A549 (cell line): ENCODE results near the gene SH3BGR. TPM values are rescaled to one million over a fixed set of nuclear protein-coding genes. Genes with fewer than 3 reads are reported as not detected.

ENCODE experiments used
- ATAC-seq, 2 experiments: fragments of 200-7000 bp in 1 of 2; fragments of >200 bp in 1 of 2; cut with Nextera tagmentation in 1 of 2; cut with Tn5 transposase in 1 of 2; 3 replicates each; pipeline versions ENCODE4 v1.8.0 to v1.9.1; 2018 to 2020; ENCODE audit warnings: mild to moderate bottlenecking in 1 of 2, moderate library complexity in 1 of 2
- CTCF ChIA-PET: fragments of 300-600 bp; sonication (Branson Sonifier 250); formaldehyde crosslinking; extraction: SDS; loops from one replicate; lab custom pipeline; 2021; ENCODE audit warnings: antibody characterized with exemption, inconsistent platforms; lab: Yijun Ruan, JAX
- POLR2A ChIA-PET: fragments of 350-600 bp; formaldehyde crosslinking; extraction: SDS; loops from one replicate; lab custom pipeline; 2021; ENCODE audit warnings: antibody characterized with exemption, inconsistent platforms; lab: Yijun Ruan, JAX
- DNase-seq, 2 experiments: peaks; one replicate each; pipeline versions ENCODE4 v3.0.0 to v3.0.0-alpha.2; 2011 to 2016; ENCODE audit warnings: low read depth in 1 of 2, low spot score in 1 of 2
- FAIRE-seq: peaks from 2 replicates; lab custom pipeline; 2011; peaks lifted over from hg19 to GRCh38; lab: Jason Lieb, UNC
- H3K27ac ChIP-seq, 2 experiments: fragments of >200 bp; sonication (Bioruptor Twin); formaldehyde crosslinking; 3 replicates each; pipeline ENCODE4 v1.5.1; 2016 to 2017
- H3K4me1 ChIP-seq: fragments of >200 bp; sonication (Bioruptor Twin); formaldehyde crosslinking; 3 replicates; pipeline ENCODE4 v1.6.1; 2016
- H3K4me2 ChIP-seq: fragments of >200 bp; sonication (Bioruptor Twin); formaldehyde crosslinking; 3 replicates; pipeline ENCODE4 v1.6.1; 2016
- H3K4me3 ChIP-seq: fragments of >200 bp; sonication (Bioruptor Twin); formaldehyde crosslinking; 3 replicates; pipeline ENCODE4 v1.5.1; 2016
- H3K9me3 ChIP-seq: fragments of >200 bp; sonication (Bioruptor Twin); formaldehyde crosslinking; 3 replicates; pipeline ENCODE4 v1.6.1; 2016
- BHLHE40 ChIP-seq: IDR thresholded peaks from 2 replicates; pipeline ENCODE4 v1.6.1; 2012; ENCODE audit warnings: low read depth, low read length, inconsistent platforms
- CHD2 ChIP-seq: fragments of 150-350 bp; IDR thresholded peaks from 2 replicates; pipeline ENCODE4 v1.6.1; 2014; ENCODE audit warnings: low read length; ENCODE audit not compliant: partially characterized antibody
- HDAC2 ChIP-seq: fragments of 200-600 bp; sonication (generic); IDR thresholded peaks from 2 replicates; pipeline ENCODE4 v1.6.1; 2016
- HEYL ChIP-seq: fragments of 250-450 bp; sonication (Bioruptor Pico); IDR thresholded peaks from 2 replicates; pipeline ENCODE4 v1.8.0; 2021; ENCODE audit warnings: mild to moderate bottlenecking, moderate library complexity
- HOXB5 ChIP-seq: fragments of 250-450 bp; sonication (Bioruptor Pico); IDR thresholded peaks from 2 replicates; pipeline ENCODE4 v1.5.0; 2020; ENCODE audit warnings: mild to moderate bottlenecking, moderate library complexity
- JUN ChIP-seq, 2 experiments: fragments of >200 bp; sonication (Bioruptor Twin); formaldehyde crosslinking; IDR thresholded peaks; 2 replicates in 1 of 2; 3 replicates in 1 of 2; pipeline ENCODE4 v1.6.1; 2016 to 2017
- JUNB ChIP-seq: fragments of >200 bp; sonication (Bioruptor Twin); formaldehyde crosslinking; IDR thresholded peaks from 2 replicates; pipeline ENCODE4 v1.6.1; 2016
- KDM5A ChIP-seq: fragments of 200-600 bp; sonication (generic); IDR thresholded peaks from 2 replicates; pipeline ENCODE4 v1.6.1; 2016; ENCODE audit warnings: antibody characterized with exemption, mild to moderate bottlenecking
- MAZ ChIP-seq: fragments of 150-350 bp; IDR thresholded peaks from 2 replicates; pipeline ENCODE4 v1.6.1; 2014; ENCODE audit warnings: antibody characterized with exemption, low read depth, low read length, borderline replicate concordance
- PHF8 ChIP-seq: fragments of 200-600 bp; sonication (generic); IDR thresholded peaks from 2 replicates; pipeline ENCODE4 v1.6.1; 2016; ENCODE audit warnings: low read depth, mild to moderate bottlenecking, antibody characterized with exemption, moderate library complexity, borderline replicate concordance
- POLR2A ChIP-seq: IDR thresholded peaks from 2 replicates; pipeline ENCODE4 v1.6.1; 2012; ENCODE audit warnings: mild to moderate bottlenecking, low read length
- RFX5 ChIP-seq: fragments of 450-650 bp; IDR thresholded peaks from 2 replicates; pipeline ENCODE4 v1.7.1; 2014; ENCODE audit warnings: antibody characterized with exemption, mild to moderate bottlenecking, moderate library complexity
- TFCP2L1 ChIP-seq: fragments of 250-450 bp; sonication (Bioruptor Pico); IDR thresholded peaks from 2 replicates; pipeline ENCODE4 v1.5.0; 2021; ENCODE audit warnings: mild to moderate bottlenecking
- ZC3H11A ChIP-seq: fragments of 450-650 bp; IDR thresholded peaks from 2 replicates; pipeline ENCODE4 v1.6.1; 2014; ENCODE audit warnings: antibody characterized with exemption, mild to moderate bottlenecking
- WGBS: methylation state at CpG from one replicate; pipeline ENCODE4 v1.1.6; 2017; ENCODE audit errors: missing lambda C conversion rate; 5-methylcytosine and 5-hydroxymethylcytosine counted together
- polyA plus RNA-seq, 4 experiments: library from polyadenylated mRNA; depleted of rRNA in 3 of 4; stranded (reverse); fragments of >200 nt; fragmentation: RNase III in 1 of 4; extraction: RNeasy Plus Mini Kit Qiagen cat#74134 plus additional on column Dnase treatment in 1 of 4; gene quantifications; 2 replicates in 3 of 4; 3 replicates in 1 of 4; pipeline ENCODE4 v1.2.3, GENCODE V29; 2011 to 2017
- TF ChIP-seq, protein P1 (sequence below): fragments of 250-450 bp; sonication (Bioruptor Pico); IDR thresholded peaks from 2 replicates; pipeline ENCODE4 v1.5.0; 2020; ENCODE audit warnings: low read depth, mild to moderate bottlenecking, moderate library complexity
- TF ChIP-seq, protein P2 (sequence below): fragments of 250-450 bp; sonication (Bioruptor Pico); IDR thresholded peaks from 2 replicates; pipeline ENCODE4 v1.5.0; 2021; ENCODE audit warnings: mild to moderate bottlenecking, moderate library complexity, borderline replicate concordance
- TF ChIP-seq, protein P3 (sequence below): fragments of >200 bp; sonication (Bioruptor Twin); formaldehyde crosslinking; IDR thresholded peaks from 3 replicates; pipeline ENCODE4 v1.5.1; 2016
- TF ChIP-seq, protein P4 (sequence below): fragments of 200-600 bp; sonication (generic); IDR thresholded peaks from 2 replicates; pipeline ENCODE4 v1.6.1; 2016; ENCODE audit warnings: antibody characterized with exemption, mild to moderate bottlenecking, moderate library complexity

The SH3BGR gene
- polyA plus RNA-seq, 2 of the 4 experiments (the other 2 are of a cell fraction) = 1.0 to 3.0 TPM

DNA sequence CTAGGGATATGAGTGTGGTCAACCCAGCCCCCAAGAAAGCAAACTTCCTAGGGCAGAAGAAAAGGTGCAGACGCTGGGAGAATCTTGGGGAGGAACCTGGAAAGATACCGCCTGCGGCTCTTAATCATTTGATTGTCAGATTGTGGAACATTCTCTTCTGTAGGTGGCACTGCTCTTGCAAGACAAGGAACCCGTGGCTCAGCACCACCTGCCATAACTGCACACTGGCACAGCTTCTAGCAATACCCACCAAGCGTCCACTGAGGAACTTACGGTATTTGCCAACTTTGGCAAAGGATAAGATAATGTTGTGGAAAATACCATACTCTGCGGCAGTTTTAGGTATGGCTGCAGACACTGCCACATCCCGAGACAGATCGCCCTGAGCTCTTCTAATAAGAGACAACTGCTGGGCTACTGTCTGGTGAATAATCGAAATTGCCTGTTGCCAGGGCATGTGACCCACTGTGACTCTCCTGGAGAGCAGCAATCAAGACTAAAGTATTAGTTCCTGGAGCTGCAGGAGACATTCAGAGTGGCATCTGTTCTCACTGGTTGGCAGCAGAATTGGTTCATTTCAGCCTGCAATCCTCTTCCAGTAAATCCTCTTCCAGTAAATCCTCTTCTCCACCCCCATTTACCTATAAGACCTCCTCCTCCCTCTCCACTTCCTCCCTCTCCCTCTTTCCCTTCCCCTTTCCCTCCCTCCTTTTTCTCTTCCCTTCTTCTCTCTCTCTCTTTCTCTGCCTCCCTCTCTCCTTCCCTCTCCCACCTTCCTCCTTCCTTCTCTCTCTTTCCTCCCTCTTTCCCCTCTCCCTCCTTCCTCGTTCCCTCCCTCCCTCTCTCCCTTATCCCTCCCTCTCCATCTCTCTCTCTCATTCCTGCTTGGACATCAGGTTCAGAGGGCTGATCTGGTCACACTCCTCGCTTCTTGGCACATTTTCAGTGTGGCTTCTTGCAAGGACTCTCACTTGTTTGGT lies 111.3 kb downstream of the SH3BGR start:
- TF ChIP-seq, protein P1, sequence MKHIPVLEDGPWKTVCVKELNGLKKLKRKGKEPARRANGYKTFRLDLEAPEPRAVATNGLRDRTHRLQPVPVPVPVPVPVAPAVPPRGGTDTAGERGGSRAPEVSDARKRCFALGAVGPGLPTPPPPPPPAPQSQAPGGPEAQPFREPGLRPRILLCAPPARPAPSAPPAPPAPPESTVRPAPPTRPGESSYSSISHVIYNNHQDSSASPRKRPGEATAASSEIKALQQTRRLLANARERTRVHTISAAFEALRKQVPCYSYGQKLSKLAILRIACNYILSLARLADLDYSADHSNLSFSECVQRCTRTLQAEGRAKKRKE (CRISPR knock-in tag) = no peak
- TF ChIP-seq MAZ = no peak
- TF ChIP-seq BHLHE40 = no peak
- TF ChIP-seq RFX5 = no peak
- no peak for TF ChIP-seq JUNB
- TF ChIP-seq PHF8 = no peak
- TF ChIP-seq HDAC2 = no peak
- no peak for TF ChIP-seq CHD2
- no peak for TF ChIP-seq JUN (IDR thresholded peaks at IDR 0.05)
- TF ChIP-seq, protein P2, sequence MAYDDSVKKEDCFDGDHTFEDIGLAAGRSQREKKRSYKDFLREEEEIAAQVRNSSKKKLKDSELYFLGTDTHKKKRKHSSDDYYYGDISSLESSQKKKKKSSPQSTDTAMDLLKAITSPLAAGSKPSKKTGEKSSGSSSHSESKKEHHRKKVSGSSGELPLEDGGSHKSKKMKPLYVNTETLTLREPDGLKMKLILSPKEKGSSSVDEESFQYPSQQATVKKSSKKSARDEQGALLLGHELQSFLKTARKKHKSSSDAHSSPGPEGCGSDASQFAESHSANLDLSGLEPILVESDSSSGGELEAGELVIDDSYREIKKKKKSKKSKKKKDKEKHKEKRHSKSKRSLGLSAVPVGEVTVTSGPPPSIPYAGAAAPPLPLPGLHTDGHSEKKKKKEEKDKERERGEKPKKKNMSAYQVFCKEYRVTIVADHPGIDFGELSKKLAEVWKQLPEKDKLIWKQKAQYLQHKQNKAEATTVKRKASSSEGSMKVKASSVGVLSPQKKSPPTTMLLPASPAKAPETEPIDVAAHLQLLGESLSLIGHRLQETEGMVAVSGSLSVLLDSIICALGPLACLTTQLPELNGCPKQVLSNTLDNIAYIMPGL (CRISPR knock-in tag) = no peak
- TF ChIP-seq, protein P3, sequence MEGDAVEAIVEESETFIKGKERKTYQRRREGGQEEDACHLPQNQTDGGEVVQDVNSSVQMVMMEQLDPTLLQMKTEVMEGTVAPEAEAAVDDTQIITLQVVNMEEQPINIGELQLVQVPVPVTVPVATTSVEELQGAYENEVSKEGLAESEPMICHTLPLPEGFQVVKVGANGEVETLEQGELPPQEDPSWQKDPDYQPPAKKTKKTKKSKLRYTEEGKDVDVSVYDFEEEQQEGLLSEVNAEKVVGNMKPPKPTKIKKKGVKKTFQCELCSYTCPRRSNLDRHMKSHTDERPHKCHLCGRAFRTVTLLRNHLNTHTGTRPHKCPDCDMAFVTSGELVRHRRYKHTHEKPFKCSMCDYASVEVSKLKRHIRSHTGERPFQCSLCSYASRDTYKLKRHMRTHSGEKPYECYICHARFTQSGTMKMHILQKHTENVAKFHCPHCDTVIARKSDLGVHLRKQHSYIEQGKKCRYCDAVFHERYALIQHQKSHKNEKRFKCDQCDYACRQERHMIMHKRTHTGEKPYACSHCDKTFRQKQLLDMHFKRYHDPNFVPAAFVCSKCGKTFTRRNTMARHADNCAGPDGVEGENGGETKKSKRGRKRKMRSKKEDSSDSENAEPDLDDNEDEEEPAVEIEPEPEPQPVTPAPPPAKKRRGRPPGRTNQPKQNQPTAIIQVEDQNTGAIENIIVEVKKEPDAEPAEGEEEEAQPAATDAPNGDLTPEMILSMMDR = no peak
- no peak for TF ChIP-seq ZC3H11A
- no peak for TF ChIP-seq POLR2A
- no peak for TF ChIP-seq TFCP2L1 (CRISPR knock-in tag)
- no peak for TF ChIP-seq HEYL (CRISPR knock-in tag)
- TF ChIP-seq KDM5A = no peak
- TF ChIP-seq HOXB5 (CRISPR knock-in tag) = no peak
- TF ChIP-seq, protein P4, sequence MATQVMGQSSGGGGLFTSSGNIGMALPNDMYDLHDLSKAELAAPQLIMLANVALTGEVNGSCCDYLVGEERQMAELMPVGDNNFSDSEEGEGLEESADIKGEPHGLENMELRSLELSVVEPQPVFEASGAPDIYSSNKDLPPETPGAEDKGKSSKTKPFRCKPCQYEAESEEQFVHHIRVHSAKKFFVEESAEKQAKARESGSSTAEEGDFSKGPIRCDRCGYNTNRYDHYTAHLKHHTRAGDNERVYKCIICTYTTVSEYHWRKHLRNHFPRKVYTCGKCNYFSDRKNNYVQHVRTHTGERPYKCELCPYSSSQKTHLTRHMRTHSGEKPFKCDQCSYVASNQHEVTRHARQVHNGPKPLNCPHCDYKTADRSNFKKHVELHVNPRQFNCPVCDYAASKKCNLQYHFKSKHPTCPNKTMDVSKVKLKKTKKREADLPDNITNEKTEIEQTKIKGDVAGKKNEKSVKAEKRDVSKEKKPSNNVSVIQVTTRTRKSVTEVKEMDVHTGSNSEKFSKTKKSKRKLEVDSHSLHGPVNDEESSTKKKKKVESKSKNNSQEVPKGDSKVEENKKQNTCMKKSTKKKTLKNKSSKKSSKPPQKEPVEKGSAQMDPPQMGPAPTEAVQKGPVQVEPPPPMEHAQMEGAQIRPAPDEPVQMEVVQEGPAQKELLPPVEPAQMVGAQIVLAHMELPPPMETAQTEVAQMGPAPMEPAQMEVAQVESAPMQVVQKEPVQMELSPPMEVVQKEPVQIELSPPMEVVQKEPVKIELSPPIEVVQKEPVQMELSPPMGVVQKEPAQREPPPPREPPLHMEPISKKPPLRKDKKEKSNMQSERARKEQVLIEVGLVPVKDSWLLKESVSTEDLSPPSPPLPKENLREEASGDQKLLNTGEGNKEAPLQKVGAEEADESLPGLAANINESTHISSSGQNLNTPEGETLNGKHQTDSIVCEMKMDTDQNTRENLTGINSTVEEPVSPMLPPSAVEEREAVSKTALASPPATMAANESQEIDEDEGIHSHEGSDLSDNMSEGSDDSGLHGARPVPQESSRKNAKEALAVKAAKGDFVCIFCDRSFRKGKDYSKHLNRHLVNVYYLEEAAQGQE = no peak
- H3K4me2 ChIP-seq = no peak overlapping the region
- H3K27ac ChIP-seq = no peak overlapping the region
- ChIA-PET CTCF (no interaction called here), POLR2A (no interaction called here)
- H3K4me3 ChIP-seq = no peak overlapping the region
- H3K4me1 ChIP-seq = no peaks in the 10 kb centered on the region
- no peaks in the 10 kb centered on the region for H3K9me3 ChIP-seq
- DNase-seq (no peak), ATAC-seq (no peak), FAIRE-seq (no peak)
- 49% methylated on average over 11 of the region's 12 CpGs for WGBS
